OCI-LY1 (cell line): ENCODE data around the gene ESF1.

ENCODE experiments used
- H2AFZ ChIP-seq: fragments of 200-600 bp; sonication (generic), shearing (Covaris generic); 2 replicates; pipeline ENCODE4 v1.6.0; 2014; ENCODE audit warnings: antibody characterized with exemption, mild to moderate bottlenecking, low read length
- H3F3A ChIP-seq: fragments of 200-600 bp; sonication (generic), shearing (Covaris generic); 2 replicates; pipeline ENCODE4 v1.6.0; 2014; ENCODE audit warnings: mild to moderate bottlenecking, antibody characterized with exemption, low read length, moderate library complexity; ENCODE audit not compliant: insufficient read depth
- H3K27ac ChIP-seq: fragments of 200-600 bp; sonication (generic); 2 replicates; pipeline ENCODE4 v1.5.1; 2014; ENCODE audit warnings: low read length, mixed run types, mild to moderate bottlenecking, low read depth; ENCODE audit not compliant: poor library complexity, severe bottlenecking
- H3K27me3 ChIP-seq: fragments of 200-600 bp; sonication (generic); 2 replicates; pipeline ENCODE4 v1.6.0; 2014; ENCODE audit warnings: antibody characterized with exemption, mild to moderate bottlenecking, low read length, moderate library complexity; ENCODE audit not compliant: insufficient read depth
- H3K36me3 ChIP-seq: fragments of 200-600 bp; sonication (generic); 2 replicates; pipeline ENCODE4 v1.6.1; 2014; ENCODE audit warnings: mild to moderate bottlenecking, antibody characterized with exemption, low read length, moderate library complexity, mixed read lengths; ENCODE audit not compliant: insufficient read depth
- H3K4me1 ChIP-seq: fragments of 200-600 bp; sonication (generic); 2 replicates; pipeline ENCODE4 v1.5.1; 2014; ENCODE audit warnings: mild to moderate bottlenecking, low read length, moderate library complexity; ENCODE audit not compliant: insufficient read depth, severe bottlenecking
- H3K4me2 ChIP-seq: fragments of 200-600 bp; sonication (generic), shearing (Covaris generic); 2 replicates; pipeline ENCODE4 v1.6.1; 2014; ENCODE audit warnings: low read length
- H3K4me3 ChIP-seq: fragments of 200-600 bp; sonication (generic); 2 replicates; pipeline ENCODE4 v1.5.1; 2014; ENCODE audit warnings: low read length, low read depth, mild to moderate bottlenecking, mixed read lengths; ENCODE audit not compliant: poor library complexity, severe bottlenecking
- H3K79me2 ChIP-seq: fragments of 200-600 bp; shearing (Covaris generic); 2 replicates; pipeline ENCODE4 v1.6.1; 2016; ENCODE audit warnings: mixed run types, low read length, mixed read lengths; ENCODE audit not compliant: insufficient read depth
- H3K9ac ChIP-seq: fragments of 200-600 bp; sonication (generic), shearing (Covaris generic); 2 replicates; pipeline ENCODE4 v1.6.1; 2014; ENCODE audit warnings: mild to moderate bottlenecking, low read length, mixed read lengths
- H3K9me2 ChIP-seq: fragments of 200-600 bp; sonication (generic), shearing (Covaris generic); 2 replicates; pipeline ENCODE4 v1.6.1; 2014; ENCODE audit warnings: low read depth, mild to moderate bottlenecking, low read length, mixed read lengths
- H3K9me3 ChIP-seq: fragments of 200-600 bp; shearing (Covaris generic); 2 replicates; pipeline ENCODE4 v1.6.1; 2014; ENCODE audit warnings: low read length, mixed read lengths
- H4K20me1 ChIP-seq: fragments of 200-600 bp; sonication (generic), shearing (Covaris generic); 2 replicates; pipeline ENCODE4 v1.6.0; 2016; ENCODE audit warnings: mild to moderate bottlenecking, low read length; ENCODE audit not compliant: insufficient read depth
- EZH2 ChIP-seq: fragments of 200-600 bp; sonication (generic), shearing (Covaris generic); IDR thresholded peaks from 2 replicates; pipeline ENCODE4 v1.8.0; 2017; ENCODE audit warnings: borderline replicate concordance, mixed run types, mild to moderate bottlenecking, antibody characterized with exemption, low read length, moderate library complexity, mixed read lengths
- TF ChIP-seq, protein P1 (sequence below): fragments of 200-600 bp; sonication (generic), shearing (Covaris generic); IDR thresholded peaks from 2 replicates; pipeline ENCODE4 v1.5.1; 2017; ENCODE audit warnings: mild to moderate bottlenecking, antibody characterized with exemption, low read length, moderate library complexity, mixed read lengths

The ESF1 gene

GRCh38 chr20:13753436-13754036 is 31.2 kb downstream of the ESF1 start:
- H3K9ac ChIP-seq: no peak overlapping the region
- no peaks in the 10 kb centered on the region for H3K9me3 ChIP-seq
- no peak overlapping the region for H3K4me3 ChIP-seq
- H3K4me1 ChIP-seq: no peaks in the 10 kb centered on the region
- no peaks in the 10 kb centered on the region for H3K79me2 ChIP-seq
- no peak overlapping the region for H3K27ac ChIP-seq
- H3K9me2 ChIP-seq: no peaks in the 10 kb centered on the region
- no peaks in the 10 kb centered on the region for H4K20me1 ChIP-seq
- no peak for TF ChIP-seq EZH2
- TF ChIP-seq, protein P1, sequence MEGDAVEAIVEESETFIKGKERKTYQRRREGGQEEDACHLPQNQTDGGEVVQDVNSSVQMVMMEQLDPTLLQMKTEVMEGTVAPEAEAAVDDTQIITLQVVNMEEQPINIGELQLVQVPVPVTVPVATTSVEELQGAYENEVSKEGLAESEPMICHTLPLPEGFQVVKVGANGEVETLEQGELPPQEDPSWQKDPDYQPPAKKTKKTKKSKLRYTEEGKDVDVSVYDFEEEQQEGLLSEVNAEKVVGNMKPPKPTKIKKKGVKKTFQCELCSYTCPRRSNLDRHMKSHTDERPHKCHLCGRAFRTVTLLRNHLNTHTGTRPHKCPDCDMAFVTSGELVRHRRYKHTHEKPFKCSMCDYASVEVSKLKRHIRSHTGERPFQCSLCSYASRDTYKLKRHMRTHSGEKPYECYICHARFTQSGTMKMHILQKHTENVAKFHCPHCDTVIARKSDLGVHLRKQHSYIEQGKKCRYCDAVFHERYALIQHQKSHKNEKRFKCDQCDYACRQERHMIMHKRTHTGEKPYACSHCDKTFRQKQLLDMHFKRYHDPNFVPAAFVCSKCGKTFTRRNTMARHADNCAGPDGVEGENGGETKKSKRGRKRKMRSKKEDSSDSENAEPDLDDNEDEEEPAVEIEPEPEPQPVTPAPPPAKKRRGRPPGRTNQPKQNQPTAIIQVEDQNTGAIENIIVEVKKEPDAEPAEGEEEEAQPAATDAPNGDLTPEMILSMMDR: no peak
- H3K36me3 ChIP-seq: peaks cover 45% of the 10 kb centered on the region
- H2AFZ ChIP-seq: no peak overlapping the region
- H3K27me3 ChIP-seq: no peaks in the 10 kb centered on the region
- H3F3A ChIP-seq: no peaks in the 10 kb centered on the region
- no peak overlapping the region for H3K4me2 ChIP-seq

- Histone ChIP-seq H3K4me3 (no peak overlapping the region), H2AFZ (no peak overlapping the region), H3K4me2 (no peak overlapping the region), H3K9me3 (no peaks in the 10 kb centered on the region), H3K79me2 (no peaks in the 10 kb centered on the region), H3F3A (no peaks in the 10 kb centered on the region), H3K36me3 (peaks cover 29% of the 10 kb centered on the region; the same call in 1 of the 2 replicates), H4K20me1 (no peaks in the 10 kb centered on the region), H3K4me1 (no peaks in the 10 kb centered on the region), H3K27ac (no peak overlapping the region), H3K9me2 (no peaks in the 10 kb centered on the region), H3K27me3 (no peaks in the 10 kb centered on the region), H3K9ac (no peak overlapping the region)
- TF ChIP-seq, protein P1: no peak
- no peak for TF ChIP-seq EZH2
Observed at GRCh38 chr20:13749811-13750210, 34.9 kb downstream of the ESF1 start.

- Histone ChIP-seq H3K9me2 (no peaks in the 10 kb centered on the region), H4K20me1 (no peaks in the 10 kb centered on the region), H3K79me2 (no peaks in the 10 kb centered on the region), H3K4me2 (no peak overlapping the region), H2AFZ (no peak overlapping the region), H3K27ac (no peak overlapping the region), H3K36me3 (peaks cover 43% of the 10 kb centered on the region), H3K27me3 (no peaks in the 10 kb centered on the region), H3F3A (no peaks in the 10 kb centered on the region), H3K4me3 (no peak overlapping the region), H3K9me3 (peaks cover 6% of the 10 kb centered on the region), H3K9ac (no peak overlapping the region), H3K4me1 (no peaks in the 10 kb centered on the region)
- TF ChIP-seq EZH2: no peak
- TF ChIP-seq, protein P1: no peak
Observed at GRCh38 chr20:13745784-13746183, 38.9 kb downstream of the ESF1 start.
